Subcutaneous adipose tissue (tissue), 4 donors: ENCODE results near the gene ABAT. TPM values are rescaled to one million over a fixed set of nuclear protein-coding genes. Genes with fewer than 3 reads are reported as not detected.

Experiments used
- total RNA-seq, 4 donors: library from RNA; depleted of rRNA; stranded (reverse); fragments of >200 nt; gene quantifications; one replicate each; pipeline ENCODE4 v1.1.0, GENCODE V29; 2016
- TF ChIP-seq, protein P1 (sequence below): fragments of 450-650 bp; IDR thresholded peaks from one replicate; pipeline ENCODE4 v1.5.1; 2016; ENCODE audit warnings: low read depth, mild to moderate bottlenecking, control low read depth, antibody characterized with exemption, moderate library complexity

Gene ABAT
- total RNA-seq, 4 donors from 2014 or later: 4.9 to 9.8 (median 7.0) TPM

DNA sequence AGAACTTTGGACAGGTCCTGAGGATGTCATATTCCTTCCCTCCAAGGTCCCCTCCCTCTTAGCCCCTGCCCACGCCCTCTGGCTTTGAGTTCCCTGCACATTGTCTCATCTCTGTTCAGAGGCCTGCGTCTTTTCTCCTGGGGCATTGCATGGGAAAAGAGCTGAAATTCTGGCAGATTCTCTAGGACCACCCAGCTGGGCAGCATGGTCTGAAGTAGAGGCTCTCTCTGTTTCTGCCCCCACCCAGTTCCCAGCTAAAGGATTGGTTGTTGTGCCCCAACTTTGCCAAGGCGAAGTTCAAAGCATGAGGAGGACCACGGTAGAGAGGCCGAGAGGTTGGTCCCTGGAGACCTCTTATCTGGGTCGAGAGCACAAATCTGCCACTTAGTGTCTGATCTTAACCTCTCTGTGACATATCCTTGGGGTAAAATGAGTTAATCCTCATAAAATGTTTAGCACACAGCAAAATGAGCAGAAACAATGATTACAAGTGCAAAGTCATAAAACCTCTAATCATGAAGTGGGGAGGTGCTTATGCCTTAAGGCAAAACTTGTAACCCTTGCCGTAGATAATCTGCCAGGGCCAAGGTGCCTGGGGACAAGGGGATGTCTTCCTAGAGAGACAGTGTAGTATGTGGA, 2.4 kb downstream of the ABAT start:
- TF ChIP-seq, protein P1, sequence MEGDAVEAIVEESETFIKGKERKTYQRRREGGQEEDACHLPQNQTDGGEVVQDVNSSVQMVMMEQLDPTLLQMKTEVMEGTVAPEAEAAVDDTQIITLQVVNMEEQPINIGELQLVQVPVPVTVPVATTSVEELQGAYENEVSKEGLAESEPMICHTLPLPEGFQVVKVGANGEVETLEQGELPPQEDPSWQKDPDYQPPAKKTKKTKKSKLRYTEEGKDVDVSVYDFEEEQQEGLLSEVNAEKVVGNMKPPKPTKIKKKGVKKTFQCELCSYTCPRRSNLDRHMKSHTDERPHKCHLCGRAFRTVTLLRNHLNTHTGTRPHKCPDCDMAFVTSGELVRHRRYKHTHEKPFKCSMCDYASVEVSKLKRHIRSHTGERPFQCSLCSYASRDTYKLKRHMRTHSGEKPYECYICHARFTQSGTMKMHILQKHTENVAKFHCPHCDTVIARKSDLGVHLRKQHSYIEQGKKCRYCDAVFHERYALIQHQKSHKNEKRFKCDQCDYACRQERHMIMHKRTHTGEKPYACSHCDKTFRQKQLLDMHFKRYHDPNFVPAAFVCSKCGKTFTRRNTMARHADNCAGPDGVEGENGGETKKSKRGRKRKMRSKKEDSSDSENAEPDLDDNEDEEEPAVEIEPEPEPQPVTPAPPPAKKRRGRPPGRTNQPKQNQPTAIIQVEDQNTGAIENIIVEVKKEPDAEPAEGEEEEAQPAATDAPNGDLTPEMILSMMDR: no peak

DNA sequence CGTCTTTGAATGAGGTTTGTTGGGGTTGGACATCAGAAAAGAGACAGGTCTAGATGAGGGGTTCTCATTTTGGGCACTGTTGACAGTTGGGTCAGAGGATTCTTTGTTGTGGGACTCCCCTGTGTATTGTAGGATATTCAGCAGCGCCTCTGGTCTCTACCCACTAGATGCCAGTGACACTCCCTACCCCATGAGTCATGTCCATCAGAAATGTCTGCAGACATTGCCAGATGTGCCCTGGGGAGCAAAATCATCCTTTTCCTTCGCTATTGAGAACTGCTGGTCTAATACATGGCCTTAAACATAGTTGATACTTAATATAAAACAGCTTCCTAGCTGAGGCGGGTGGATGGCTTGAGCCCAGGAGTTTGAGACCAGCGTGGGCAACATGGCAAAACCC, 3.1 kb downstream of the ABAT start:
- TF ChIP-seq, protein P1: no peak

DNA sequence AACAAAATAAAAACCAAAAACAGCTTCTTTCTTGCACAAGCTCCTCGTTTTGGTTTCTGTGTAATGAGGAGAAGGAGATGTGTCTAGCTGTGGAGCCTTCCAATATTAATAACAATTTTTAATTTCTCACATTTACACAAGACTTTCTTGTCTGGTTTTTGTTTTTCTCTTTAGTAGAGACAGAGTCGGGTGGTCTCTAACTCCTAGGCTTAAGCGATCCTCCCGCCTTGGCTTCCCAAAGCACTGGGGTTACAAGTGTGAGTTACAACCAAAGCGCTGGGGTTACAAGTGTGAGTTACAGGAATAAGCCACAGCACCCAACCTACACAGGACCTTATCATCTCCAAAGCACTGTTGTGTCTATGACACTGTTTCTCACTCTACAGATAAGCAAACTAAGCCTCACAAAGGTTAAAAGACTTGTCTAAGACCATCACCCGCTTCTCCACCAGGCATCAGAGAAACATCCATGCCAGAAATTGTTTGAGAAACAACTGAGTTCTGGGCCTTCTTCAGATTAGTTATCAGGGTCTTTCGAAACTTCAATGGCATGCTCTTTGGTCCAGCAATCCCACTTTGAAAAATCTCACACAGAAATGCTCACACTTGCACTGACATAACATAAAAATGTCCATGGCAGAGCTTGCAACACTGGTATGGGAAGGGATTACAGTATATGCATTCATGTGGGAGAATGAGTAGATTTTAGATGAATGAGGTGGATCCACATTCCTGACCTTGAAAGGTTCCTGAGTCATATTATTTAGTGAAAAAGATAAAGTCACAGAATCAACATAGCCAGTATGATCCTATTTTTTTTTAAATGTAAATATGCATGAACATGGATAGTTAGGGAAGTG, 3.9 kb downstream of the ABAT start:
- TF ChIP-seq, protein P1: no peak

DNA sequence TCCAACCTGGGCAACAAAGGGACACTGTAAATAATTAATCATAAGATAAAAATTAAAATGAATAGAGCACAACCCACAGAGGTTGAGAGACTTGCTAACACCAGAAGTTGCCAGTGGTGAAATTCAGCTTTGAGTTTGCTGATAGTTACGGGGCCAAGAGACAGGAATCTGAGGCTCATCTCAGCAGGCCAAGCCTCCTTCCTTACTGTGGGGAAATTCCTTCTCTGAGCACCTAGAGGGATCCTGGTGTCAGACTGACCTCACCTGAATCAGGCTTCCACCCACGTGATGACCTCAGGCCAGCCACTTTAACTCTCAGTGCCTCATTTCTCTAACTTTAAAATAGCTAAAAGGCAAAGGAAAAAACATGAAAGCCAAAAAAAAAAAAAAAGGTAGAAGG, 4.7 kb downstream of the ABAT start:
- TF ChIP-seq, protein P1: no peak

DNA sequence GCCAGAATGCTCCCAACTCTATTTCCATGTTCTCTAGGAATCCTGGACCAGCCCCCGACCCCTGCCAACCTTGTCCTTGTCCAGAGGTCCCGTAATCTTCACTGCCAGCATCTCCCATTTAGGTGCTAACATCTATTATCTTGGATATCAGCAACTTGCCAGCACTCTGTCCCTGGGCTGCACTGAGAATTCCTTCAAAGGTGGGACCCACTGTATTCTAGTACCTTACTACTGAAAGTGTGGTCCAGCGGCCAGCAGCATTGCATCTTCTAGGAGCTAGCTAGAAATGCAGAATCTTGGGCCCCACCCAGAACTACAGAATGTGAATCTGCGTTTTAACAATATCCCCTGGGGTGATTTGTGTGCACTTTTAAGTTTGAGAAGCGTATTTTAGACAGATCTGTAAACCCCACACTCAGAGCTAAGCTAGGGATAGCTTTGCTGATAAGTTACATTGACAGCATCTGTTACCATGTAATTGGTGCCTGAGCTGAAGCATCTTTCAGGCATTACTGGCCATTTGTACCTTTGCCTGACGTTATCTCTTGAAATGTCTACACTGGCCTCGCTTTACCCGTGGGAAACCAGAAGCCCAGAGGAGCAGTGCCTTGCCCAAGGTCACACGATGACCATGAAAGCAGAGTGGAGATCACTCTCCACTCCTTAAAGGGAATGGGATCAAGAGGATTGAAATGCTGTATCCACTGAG, 8.3 kb downstream of the ABAT start:
- TF ChIP-seq, protein P1: no peak

DNA sequence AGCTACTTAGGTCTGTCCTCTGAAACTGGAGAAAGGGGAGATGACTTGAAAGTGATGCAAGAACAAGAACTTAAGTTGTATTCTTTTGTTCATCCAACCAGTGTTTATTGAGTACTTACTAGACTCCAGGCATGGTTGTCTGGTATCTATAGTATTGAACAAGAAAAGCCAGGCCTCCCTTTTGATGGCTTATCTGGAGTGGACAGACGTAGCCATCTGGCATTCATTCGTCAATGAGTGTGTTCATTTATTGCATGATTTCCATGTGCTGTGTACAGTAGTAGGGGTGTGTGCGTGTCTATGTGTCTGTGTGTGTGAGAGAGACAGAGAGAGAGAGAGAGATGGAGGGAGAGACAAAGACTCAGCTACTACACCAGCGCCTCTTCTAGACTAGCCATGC, 9.2 kb downstream of the ABAT start:
- TF ChIP-seq, protein P1: no peak

DNA sequence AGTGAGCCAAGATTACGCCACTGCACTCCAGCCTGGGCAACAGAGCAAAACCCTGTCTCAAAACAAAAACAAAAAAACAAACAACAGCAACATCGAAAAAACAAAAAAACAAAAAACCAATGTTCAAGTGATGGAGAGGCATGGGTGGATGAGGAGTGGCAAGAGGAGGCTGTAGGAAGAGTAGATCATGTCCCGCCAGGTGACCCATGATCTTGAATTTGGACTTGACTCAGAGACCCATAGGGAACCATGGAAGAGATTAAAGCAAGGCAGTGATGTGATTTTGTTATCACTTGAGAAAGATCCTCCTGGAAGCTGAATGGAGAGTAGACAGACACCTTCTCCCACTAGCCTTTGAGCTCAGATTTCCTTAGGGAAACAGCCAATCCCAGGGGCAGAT, 11.2 kb downstream of the ABAT start:
- TF ChIP-seq, protein P1: no peak
